ENCODE data around the gene CAV2.

The CAV2 gene

GRCh38 chr7:116534790-116535189 is 35.3 kb downstream of the CAV2 start:
- in situ Hi-C loops (cut with MboI; ENCODE audit: low pct_unique_long_range_greater_than_20kb, low sequenced_read_pairs, unreplicated experiment), result no loop called here
- no peak for TF ChIP-seq CTCF (IDR thresholded peaks at IDR 0.05; ENCODE audit: extremely low read depth, insufficient read depth, missing control alignments)
- DNase-seq (ENCODE audit: low spot score), result no peak

- in situ Hi-C loops (cut with MboI; ENCODE audit: low pct_unique_long_range_greater_than_20kb, low sequenced_read_pairs, unreplicated experiment), result no loop called here
- no peak for DNase-seq (ENCODE audit: low spot score)
- no peak for TF ChIP-seq CTCF (IDR thresholded peaks at IDR 0.05; ENCODE audit: extremely low read depth, insufficient read depth, missing control alignments)
Observed at GRCh38 chr7:116535416-116535815, 35.9 kb downstream of the CAV2 start.

- in situ Hi-C loops (cut with MboI; ENCODE audit: low pct_unique_long_range_greater_than_20kb, low sequenced_read_pairs, unreplicated experiment), result no loop called here
- no peak for TF ChIP-seq CTCF (IDR thresholded peaks at IDR 0.05; ENCODE audit: extremely low read depth, insufficient read depth, missing control alignments)
Observed at GRCh38 chr7:116538138-116538537, 38.6 kb downstream of the CAV2 start.

GRCh38 chr7:116539879-116540278 is 40.3 kb downstream of the CAV2 start:
- in situ Hi-C loops (cut with MboI; ENCODE audit: low pct_unique_long_range_greater_than_20kb, low sequenced_read_pairs, unreplicated experiment), result no loop called here
- DNase-seq (ENCODE audit: low spot score), result no peak
- TF ChIP-seq CTCF (IDR thresholded peaks at IDR 0.05; ENCODE audit: extremely low read depth, insufficient read depth, missing control alignments), result no peak

More at GRCh38 chr7:116538138-116538537, 38.6 kb downstream of the CAV2 start:
- no peak for DNase-seq (ENCODE audit: low spot score)

GRCh38 chr7:116540743-116541142 is 41.2 kb downstream of the CAV2 start:
- no peak for TF ChIP-seq CTCF (IDR thresholded peaks at IDR 0.05; ENCODE audit: extremely low read depth, insufficient read depth, missing control alignments)

GRCh38 chr7:116541951-116542350 is 42.4 kb downstream of the CAV2 start:
- DNase-seq (ENCODE audit: low spot score), result no peak
- in situ Hi-C loops (cut with MboI; ENCODE audit: low pct_unique_long_range_greater_than_20kb, low sequenced_read_pairs, unreplicated experiment), result no loop called here
- TF ChIP-seq CTCF (IDR thresholded peaks at IDR 0.05; ENCODE audit: extremely low read depth, insufficient read depth, missing control alignments), result no peak

More at GRCh38 chr7:116540743-116541142, 41.2 kb downstream of the CAV2 start:
- no peak for DNase-seq (ENCODE audit: low spot score)
- in situ Hi-C loops (cut with MboI; ENCODE audit: low pct_unique_long_range_greater_than_20kb, low sequenced_read_pairs, unreplicated experiment), result no loop called here

GRCh38 chr7:116542618-116543017 is 43.1 kb downstream of the CAV2 start:
- no peak for DNase-seq (ENCODE audit: low spot score)
- TF ChIP-seq CTCF (IDR thresholded peaks at IDR 0.05; ENCODE audit: extremely low read depth, insufficient read depth, missing control alignments), result no peak
- in situ Hi-C loops (cut with MboI; ENCODE audit: low pct_unique_long_range_greater_than_20kb, low sequenced_read_pairs, unreplicated experiment), result no loop called here
